ENCODE data around the gene POMGNT2.
"Not testable (repeated sequence)": the region's sequence is repeated elsewhere in the genome, so short reads cannot be mapped to it uniquely, and the experiment has no call there.

Gene POMGNT2

GRCh38 chr3:43075904-43076661 lies 29.8 kb downstream of the POMGNT2 start:
- DNase-seq, result no peak

GRCh38 chr3:43074901-43075689 lies 30.8 kb downstream of the POMGNT2 start:
- no peak for DNase-seq

GRCh38 chr3:43074482-43074881 lies 31.4 kb downstream of the POMGNT2 start:
- no peak for DNase-seq

- no peak for DNase-seq
Measured at GRCh38 chr3:43073836-43074220, 32.1 kb downstream of the POMGNT2 start.

GRCh38 chr3:43073116-43073835 lies 32.6 kb downstream of the POMGNT2 start:
- no peak for DNase-seq

- no peak for DNase-seq
Measured at GRCh38 chr3:43072361-43072760, 33.5 kb downstream of the POMGNT2 start.

GRCh38 chr3:43071313-43071893 lies 34.5 kb downstream of the POMGNT2 start:
- DNase-seq, result no peak

GRCh38 chr3:43070670-43071069 lies 35.2 kb downstream of the POMGNT2 start:
- DNase-seq, result not testable (repeated sequence)

- no peak for DNase-seq
Measured at GRCh38 chr3:43063114-43063513, 42.8 kb downstream of the POMGNT2 start.

GRCh38 chr3:43062564-43063040 lies 43.3 kb downstream of the POMGNT2 start:
- no peak for DNase-seq

GRCh38 chr3:43062040-43062563 lies 43.8 kb downstream of the POMGNT2 start:
- no peak for DNase-seq

- DNase-seq, result no peak
Measured at GRCh38 chr3:43061101-43061895, 44.6 kb downstream of the POMGNT2 start.

GRCh38 chr3:43059456-43059855 lies 46.4 kb downstream of the POMGNT2 start:
- DNase-seq, result no peak

- DNase-seq, result no peak
Measured at GRCh38 chr3:43055806-43056770, 49.8 kb downstream of the POMGNT2 start.

- DNase-seq, result no peak
Measured at GRCh38 chr3:43055393-43055792, 50.5 kb downstream of the POMGNT2 start.

- no peak for DNase-seq
Measured at GRCh38 chr3:43054754-43055153, 51.1 kb downstream of the POMGNT2 start.

- DNase-seq, result no peak
Measured at GRCh38 chr3:43053291-43053690, 52.6 kb downstream of the POMGNT2 start.

GRCh38 chr3:43048470-43048869 lies 57.4 kb downstream of the POMGNT2 start:
- DNase-seq, result no peak

GRCh38 chr3:43046583-43046982 lies 59.3 kb downstream of the POMGNT2 start:
- no peak for DNase-seq

- not testable (repeated sequence) for DNase-seq
Measured at GRCh38 chr3:43045079-43045478, 60.8 kb downstream of the POMGNT2 start.

GRCh38 chr3:43043793-43044192 lies 62.1 kb downstream of the POMGNT2 start:
- no peak for DNase-seq

Data from eye (tissue), 1 donor.